Activated CD8-positive, alpha-beta memory T cell treated with anti-CD3 and anti-CD28 coated beads, Interleukin-2, amount 50 U/mL, for 4 hours (primary cell): ENCODE data around the gene PRKCZ.

Experiments
- DNase-seq: peaks from one replicate; pipeline ENCODE4 v3.0.0-alpha.2; 2020

Gene PRKCZ

DNA sequence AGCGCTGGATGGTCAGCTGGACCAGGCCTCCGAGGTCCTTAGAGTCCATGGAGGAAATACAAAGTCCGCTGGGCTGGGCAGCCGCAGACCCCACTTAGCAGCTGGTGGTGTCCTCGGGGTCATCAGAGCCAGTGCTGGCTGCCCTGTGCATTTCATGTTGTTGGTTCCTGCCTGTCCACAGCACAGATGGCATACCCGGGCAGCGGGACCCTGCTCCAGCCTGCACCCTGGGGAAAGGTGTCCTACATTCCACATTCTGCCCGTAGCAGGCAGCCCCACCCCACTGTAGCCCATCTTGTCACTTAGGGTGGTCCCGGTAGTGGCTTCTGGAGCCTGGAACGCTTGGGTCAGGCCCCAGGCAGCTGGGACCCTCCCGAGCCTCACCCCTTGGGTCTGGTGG lies 19.8 kb downstream of the PRKCZ start:
- DNase-seq: no peak

DNA sequence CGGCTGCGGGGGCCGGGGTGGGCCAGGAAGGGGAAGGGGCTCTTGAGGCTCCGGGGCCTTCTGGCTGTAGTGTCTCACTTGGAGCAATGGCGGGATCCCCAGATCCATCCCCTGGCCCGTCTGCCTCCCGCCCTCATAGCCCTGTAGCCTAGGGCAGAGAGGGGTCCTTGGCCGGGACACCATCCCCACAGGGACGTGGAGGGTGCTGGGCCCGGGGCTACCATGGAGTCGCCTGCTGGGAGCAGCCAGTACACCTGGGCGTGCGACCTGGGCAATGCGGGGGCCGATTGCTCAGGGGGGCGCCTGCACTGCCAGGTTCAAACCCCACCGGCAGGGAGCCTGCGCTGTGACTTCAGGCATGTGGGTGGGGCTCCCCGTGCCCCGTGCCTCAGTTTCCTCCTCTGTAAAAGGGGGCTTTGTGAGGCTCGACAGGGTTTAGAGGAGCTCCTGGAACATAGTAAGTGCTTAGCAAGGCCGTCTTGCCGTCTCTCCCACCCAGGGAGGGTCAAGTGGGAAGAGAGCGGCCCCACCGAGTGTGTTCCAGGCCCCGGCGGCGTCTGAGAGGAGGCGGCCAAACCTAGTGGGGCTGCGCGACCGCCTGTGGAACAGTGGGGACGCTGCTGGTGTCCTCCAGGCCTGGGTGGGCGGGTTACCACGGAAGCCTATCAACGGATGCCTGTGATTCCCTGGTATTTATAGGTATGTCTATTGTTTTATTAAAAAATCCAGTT lies 20.8 kb downstream of the PRKCZ start:
- no peak for DNase-seq

DNA sequence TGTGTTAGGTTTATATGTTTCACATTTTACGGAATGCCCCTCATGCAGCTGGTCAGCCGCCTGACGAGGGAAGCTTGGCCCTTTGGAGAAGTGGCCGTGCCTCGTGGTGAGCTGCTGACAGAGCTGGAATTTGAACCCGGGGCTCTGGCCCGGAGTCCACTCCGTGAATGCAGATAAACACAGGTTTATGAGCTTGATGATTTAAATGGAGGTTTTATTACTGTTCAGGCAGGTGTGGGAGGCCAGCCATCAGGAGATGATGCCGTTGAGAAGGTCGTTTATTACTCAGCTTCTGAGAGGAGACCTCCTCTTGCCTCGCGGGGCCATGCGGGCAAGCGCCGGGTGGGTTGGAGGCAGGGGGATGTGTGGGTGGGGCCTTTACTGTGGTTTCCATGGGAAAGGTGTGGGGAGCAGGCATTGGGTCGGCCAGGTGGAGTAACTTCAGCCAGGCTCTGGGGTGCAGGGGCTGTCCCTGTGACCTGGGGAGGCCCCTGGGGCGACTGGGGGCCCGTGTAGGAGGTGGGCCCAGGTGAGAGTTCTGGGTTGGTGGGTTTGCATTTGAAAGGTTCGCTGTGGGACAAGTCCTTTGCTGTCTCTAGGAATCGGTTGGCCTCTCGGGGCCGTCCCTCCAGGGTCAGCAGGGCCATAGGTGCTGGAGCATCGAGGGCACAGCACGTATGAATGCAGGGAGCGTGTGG lies 22.0 kb downstream of the PRKCZ start:
- DNase-seq: no peak

DNA sequence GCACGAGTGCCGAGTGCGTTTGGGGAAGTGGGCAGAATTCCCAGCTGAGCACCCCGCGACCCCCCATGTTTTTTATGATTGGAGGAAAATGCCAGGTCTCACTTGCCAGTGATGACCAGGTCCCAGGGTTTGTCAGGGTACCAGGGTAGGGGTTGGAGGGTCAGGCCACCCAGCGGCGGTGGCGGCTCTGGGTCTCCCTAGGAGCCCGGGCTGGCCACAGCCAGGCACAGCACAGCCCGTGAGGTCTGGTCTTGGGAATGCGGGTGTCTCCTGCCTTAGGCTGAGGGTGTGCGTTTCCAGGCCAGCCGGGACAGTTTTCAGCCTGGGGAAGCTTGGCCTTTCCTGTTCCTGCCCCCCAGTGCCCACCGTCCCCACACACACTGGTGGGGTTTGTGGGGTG lies 22.7 kb downstream of the PRKCZ start:
- no peak for DNase-seq

DNA sequence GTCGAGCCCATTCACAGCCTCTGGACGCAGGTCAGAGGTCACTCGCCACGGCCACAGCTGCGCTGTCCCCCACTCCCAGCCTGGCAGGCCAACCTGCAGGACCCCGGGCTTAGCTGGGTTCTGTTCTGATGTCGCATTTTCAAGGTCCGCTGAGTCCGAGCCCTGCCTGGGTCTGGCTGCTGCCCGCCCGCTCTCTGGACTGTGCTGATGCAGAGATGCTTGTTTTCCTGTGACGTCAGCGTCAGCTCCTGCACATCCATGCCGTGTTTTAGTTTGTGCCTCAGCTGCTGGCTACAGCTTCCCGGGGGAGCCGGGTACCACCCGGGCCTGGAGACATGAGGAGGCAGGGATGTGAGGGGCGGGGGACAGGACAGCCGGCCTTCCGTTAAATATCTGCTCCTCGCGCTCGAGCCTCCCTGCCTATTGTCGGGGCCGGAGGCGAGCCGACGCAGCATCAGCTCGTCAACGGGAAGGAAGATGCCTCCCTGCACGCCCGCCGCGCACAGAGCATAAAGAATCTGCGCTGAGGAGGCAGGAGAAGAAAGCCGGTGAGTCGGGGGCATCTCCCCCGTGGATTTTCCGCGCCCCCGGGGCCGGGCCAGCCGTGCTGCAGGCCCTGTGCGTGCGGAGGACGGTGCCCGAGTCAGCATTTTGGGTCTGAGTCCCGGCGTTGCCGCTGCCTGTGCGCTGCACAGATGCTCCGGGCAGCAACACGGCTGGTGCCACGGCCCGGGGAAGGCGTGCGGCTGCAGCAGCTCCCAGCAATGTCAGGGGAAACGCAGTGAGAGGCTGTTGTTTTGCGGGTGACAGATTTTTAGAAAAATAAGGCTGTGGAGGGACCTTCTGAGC lies 23.4 kb downstream of the PRKCZ start:
- DNase-seq: no peak

DNA sequence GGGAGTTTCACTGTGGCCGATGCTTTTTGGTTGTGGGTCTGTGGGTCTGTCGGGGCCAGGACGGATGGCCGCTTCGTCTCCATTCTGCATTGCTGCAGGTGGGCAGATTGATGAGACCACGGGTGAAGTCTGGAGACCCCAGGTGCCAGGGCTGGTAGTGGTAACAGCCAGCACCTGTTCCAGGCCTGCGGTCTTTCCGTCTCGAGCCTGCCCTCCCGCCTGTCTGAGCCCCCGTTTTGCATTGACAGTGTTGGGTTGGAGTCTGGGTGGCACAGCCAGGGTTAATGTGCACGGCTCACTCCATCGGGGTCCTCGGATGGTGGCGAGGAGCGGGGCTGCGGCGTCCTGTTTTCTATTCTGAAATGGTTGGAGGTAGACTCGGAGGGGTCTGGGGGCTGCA lies 24.2 kb downstream of the PRKCZ start:
- no peak for DNase-seq

DNA sequence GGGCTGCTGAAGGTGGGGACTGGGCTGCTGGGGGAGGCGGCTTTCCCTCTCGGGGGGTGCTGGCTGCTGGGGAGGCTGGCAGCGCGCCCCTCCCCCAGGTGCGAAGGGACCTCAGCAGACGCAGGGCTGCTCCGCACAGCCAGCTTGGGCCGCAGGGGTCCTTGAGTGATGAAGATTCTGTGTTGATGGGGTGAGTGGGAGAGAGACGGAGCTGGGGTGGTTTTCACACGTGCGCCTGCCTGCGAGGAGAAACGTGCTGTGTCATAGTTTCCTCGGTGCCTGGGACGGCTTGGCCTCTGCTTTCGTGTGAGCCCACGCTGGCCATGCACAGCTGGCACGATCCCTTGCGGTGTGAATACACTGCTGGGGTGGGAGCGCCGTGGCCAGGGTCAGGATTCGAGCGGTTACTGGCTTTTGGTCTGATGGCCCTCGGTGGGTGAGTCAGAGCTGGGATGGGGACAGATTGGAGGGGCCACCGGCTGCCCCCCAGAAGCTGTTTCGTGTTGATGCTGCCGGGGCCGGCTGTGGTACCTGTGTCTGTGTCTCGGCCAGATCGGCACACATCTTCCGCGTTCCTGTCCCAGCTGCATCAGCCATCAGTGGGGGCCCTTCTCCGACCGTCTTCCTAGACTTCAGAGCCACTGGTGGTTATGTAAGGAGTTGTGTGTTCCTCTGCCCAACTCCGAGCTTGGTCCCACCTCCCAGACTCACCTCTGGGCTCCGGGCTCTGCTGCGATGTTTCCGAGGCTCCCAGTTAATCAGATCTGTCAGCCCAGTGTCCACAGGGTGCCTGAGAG lies 24.9 kb downstream of the PRKCZ start:
- DNase-seq: no peak

DNA sequence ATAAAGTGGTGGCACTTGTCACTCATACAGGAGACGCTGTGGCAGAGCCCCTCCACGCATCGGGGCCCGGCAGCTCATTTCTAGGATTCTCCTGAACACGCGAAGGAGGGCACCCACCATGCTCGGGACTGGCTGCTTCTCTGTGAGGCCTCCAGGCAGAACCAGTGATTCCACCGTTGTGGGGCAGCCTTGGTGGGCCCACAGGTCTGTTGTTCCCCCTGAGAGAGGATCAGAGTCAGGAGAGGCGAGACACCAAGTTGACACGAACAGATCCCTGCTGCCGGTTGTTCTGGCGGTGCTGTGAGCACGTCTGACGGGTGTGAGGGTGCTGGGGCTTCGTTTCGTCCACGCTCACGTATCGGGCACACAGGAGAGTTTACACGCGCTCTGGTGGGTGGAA lies 26.6 kb downstream of the PRKCZ start:
- DNase-seq: no peak

DNA sequence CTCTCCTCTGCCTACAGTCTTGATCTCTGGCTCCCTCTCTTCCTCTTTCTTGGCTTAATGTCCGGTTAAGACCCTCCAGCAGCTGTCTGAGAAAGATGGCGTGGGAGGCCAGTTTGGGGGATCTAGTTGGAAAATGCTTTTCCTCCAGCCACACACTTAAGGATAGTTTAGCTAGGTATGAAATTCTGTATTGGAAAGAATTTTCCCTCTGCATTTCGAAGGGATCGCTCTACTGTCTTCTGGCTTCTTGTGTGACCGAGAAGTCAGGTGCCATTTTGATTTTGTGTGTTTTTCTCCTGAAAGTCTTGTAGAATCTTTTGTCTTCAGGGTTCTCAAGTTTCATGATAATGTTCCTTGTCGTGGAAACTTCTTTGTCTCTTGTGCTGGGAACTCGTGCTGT lies 28.0 kb downstream of the PRKCZ start:
- DNase-seq: no peak

DNA sequence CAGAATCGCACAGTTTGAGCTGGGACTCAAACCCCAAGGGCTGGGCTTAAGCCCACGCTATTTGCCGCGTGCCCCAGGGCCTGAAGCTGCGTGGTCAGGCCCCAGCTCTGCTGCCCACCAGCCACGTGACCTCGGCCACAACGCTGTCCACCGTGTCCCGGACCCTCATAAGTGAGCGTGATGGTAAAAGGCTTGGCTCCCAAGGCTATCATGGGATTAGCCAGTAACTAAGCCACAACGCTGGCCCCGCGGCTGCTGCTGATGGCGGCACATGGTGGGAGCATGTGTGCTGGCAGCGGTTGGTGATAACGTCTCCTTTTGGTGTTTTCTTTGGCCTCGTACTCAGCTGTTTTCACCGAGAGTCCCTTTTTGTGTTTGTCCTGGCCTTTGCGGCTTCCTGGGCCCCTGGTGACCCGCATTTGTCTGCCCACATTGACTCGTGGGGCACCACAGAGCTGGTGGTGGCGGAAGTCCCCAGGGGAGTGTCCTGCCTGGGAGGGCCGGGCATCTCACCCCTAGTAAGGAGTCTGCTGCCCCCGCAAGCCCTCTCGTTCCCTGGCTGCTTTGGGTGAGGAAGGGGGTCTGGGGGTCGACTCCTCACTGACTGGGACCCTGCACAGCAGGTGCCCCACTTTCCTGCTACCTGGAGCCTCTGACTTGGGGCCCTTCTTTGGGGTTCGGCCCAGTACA lies 29.3 kb downstream of the PRKCZ start:
- no peak for DNase-seq

DNA sequence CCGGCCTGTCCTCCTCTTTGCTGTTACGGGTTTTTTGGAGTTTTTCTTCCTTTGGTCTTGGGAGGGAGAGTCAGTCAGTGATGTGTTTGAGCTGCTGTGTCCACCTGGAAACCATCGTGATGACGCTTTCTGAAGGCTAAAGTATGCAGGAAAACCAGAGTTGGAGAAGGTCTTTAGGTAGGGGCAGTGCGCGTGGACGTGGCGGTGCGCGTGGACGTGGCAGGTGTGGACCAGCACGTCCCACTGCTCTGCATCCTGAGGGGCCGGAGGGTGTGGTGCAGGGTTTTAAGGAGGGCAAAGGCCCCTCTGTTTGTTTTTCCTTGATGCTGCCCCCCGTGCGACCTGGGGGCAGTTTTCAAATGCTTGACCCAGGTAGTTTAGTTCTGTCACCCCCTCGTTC lies 29.9 kb downstream of the PRKCZ start:
- no peak for DNase-seq

DNA sequence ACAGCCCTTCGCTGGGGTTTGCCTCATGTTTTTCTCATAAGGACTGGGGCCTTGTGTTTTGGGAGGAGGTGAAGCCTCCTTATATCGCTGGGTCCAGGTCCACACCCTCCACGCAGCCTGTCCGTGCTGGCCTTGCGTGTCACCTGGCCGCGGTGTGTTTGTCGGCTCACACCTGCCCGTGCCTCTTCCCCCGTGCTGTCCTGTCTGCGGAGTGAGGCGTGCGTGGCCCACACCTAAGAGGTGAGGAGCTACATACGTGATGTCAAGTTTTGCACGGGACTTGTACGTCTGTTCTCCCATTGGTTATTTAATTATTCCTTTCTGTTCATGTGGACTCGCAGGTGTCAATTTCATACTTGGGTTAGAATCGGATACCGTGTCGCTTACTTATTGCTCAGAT lies 30.7 kb downstream of the PRKCZ start:
- no peak for DNase-seq

DNA sequence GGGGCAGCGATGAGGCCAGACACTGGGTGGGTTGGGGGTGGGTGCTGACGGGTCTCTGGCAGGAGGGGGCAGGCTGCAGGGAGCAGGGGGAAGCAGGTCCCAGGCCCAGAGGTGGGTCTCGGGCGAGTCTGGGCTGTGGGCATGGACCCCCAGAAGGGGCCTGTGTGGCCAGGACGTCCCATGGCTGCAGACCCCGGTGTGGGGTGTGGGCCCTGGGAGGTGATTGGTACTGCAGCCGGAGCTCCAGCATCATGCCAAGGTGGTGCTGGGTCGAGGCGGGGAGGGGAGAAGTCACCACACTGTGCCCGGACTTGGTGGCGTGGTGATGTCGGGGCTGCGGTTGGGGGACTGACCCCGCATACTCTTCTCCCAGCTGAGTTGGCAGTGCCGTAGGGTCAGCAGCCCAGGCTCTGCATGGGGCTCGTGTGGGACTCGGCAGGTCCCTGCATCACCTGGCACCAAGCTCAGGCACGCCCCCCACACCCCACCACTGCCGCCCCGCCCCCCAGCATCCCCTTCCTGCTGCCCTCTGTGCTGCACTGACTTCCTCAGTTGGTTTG lies 31.2 kb downstream of the PRKCZ start:
- DNase-seq: no peak

DNA sequence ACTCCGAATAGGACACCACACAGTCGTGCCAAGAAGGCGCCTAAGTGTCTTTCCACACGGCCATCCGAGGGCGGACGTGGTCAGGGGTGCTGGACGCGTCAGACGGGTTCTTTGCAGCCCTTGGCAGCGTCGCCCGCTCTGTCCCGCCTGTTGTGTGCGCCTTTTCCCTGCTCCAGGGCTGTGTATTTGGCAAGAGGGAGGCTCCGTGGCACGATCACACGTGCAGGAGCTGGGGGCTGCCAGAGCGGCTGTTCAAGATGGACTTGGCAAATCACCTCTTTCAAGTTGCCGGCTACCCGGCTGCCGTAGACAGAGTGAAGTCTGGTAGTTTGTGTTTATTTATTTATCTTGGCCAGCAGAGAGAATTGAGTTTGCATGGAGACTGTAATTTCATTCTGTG lies 31.9 kb downstream of the PRKCZ start:
- no peak for DNase-seq

DNA sequence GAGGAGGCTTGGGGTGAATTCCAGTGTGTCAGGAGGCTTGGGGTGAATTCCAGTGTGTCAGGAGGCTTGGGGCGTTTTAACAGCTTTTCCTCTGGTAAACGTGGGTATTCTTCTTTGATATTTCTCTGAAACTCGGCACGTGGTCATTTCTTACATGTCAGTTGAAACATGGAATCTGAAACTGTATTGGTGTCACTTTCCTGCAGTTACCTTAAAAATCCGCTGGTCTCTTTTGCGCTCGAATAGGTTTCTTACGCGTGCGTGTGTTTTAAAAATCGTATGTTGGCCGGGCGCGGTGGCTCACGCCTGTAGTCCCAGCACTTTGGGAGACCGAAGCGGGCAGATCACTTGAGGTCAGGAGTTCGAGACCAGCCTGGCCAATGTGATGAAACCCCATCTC lies 33.5 kb downstream of the PRKCZ start:
- DNase-seq: no peak

DNA sequence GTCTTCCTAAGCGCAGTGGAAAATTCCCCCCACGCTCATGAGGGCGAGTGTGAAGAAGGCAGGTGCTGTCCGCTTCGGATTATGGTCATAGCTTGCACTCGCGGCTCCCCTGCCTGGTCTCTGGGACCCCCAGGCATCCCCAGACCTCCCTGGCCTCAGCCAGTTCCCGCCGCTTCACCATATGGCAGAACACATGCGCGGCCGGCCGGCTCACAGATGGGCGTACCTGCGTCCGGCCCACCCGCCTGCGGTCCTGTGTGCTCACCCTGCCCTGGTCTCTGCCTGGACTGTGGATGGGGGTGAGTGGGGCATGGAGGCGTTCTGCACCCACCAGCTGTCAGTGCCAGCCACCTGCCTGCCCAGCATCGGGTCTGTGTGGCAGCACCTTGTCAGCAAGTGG lies 34.1 kb downstream of the PRKCZ start:
- no peak for DNase-seq

DNA sequence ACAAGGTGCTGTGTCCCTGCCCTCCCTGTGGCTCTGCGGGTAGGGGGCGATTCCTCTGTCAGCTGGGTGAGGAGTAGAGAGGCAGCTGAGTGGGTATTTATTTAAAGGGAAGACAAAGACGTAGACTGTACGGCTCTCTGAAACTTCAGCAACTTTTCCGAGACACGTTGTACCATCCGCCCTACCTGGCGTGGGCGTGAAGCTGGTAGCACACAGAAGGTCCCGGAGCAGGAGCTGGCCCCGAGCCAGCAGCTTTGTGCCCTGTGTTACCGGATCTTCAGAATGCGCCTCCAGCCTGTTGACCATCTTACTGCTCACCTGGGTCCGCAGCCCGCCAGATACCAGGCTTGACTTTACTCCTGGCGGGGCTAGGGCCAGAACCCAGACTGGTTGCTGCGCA lies 34.9 kb downstream of the PRKCZ start:
- no peak for DNase-seq

DNA sequence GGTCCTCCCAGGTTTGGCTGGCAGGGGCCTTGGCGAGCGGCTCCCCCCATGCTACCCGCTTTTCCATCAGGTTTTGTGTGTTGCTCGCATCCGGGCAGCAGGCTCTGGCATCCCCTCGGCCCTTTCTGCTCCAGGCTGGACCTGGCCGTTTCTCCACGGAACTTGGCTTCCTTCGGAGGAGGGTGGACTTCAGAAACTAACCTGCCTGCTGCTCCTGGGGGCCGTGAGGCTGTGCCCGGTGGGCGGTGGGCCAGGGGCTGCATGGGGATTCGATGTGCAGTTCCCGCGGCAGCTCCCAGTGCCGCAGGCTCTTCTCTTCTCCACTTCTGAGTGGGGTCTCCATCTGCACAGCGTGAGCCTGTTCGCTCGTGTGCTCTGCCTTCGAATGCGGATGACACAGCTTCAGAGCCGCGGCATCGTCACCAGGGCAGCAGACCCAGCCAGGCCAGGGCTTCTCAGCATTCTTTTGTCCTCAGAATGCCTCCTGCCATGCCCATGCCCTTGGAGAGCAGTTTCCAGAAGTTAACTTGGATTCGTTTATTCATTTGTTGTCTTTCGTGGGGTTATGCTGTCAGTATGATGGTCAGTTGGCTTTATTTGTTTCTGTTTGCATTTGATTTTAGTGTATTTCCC lies 36.4 kb downstream of the PRKCZ start:
- no peak for DNase-seq

DNA sequence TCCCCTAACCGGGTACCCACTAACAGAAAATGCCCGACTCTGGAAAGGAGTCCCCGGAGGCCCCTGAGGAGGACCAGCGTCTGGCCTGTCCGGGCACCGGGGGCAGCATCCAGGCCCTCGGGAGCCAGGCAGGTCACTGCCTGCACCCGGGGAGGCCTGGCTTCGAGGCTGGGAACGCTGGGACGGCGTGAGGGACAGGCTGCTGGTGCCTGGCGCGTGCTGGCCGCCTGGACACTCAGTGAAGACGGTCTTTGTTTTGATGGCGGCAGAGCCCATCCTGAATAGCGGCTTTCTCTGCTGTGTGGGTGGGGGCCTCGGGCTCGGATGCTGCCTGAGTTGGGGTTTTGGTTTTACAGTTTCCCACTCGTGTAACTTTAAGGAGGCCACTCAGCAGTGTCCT lies 37.6 kb downstream of the PRKCZ start:
- no peak for DNase-seq

DNA sequence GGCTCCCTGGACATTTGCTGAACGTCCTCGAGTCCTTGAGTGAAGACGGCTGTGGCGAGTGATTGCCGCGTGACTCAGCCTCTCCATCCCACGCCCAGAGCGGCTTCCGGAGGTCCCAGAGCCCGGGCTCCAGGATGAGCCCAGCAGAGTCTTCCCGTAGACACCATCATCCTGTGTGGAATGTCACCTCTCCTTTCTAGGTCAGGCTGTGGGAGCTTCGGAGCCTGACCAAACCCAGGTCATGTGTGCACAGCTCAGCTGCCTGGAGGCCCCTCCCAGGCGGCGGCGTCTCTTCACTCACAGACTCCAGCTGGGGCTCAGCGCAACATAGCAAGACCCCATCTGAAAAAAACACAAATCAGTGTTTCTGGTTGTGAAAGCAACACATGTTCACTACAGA lies 38.2 kb downstream of the PRKCZ start:
- no peak for DNase-seq

DNA sequence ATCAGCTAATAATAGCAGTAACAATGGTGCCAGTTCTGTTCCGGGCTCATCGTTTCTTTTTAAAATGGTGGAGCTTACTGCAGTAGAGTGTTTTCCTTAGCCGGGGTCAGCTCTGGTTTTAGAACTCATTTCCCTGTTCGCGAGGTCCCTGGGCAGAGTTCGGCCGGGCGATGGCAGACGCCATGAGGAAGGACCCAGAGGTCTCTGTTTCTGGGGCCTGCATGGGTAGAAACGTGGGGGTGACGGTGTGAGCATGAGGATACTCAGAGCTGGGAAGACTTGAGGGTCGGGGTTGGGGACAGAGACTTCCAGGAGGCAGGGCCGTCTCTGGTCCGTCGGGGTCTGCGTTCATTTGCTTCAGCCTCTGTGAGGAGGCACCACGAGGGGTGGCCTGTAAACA lies 38.8 kb downstream of the PRKCZ start:
- no peak for DNase-seq
